Subcutaneous adipose tissue (tissue), 4 donors: ENCODE measurements around the gene BACH1. TPM values are rescaled to one million over a fixed set of nuclear protein-coding genes. Genes with fewer than 3 reads are reported as not detected.

Source experiments
- CTCF ChIP-seq: fragments of 450-650 bp; IDR thresholded peaks from one replicate; pipeline ENCODE4 v1.5.1; 2016; ENCODE audit warnings: low read depth, mild to moderate bottlenecking, control low read depth, antibody characterized with exemption, moderate library complexity
- total RNA-seq, 4 donors: library from RNA; depleted of rRNA; stranded (reverse); fragments of >200 nt; gene quantifications; one replicate each; pipeline ENCODE4 v1.1.0, GENCODE V29; 2016

The BACH1 gene
- total RNA-seq, 4 donors from 2014 or later: 30.9 to 60.3 (median 45.5) TPM

DNA sequence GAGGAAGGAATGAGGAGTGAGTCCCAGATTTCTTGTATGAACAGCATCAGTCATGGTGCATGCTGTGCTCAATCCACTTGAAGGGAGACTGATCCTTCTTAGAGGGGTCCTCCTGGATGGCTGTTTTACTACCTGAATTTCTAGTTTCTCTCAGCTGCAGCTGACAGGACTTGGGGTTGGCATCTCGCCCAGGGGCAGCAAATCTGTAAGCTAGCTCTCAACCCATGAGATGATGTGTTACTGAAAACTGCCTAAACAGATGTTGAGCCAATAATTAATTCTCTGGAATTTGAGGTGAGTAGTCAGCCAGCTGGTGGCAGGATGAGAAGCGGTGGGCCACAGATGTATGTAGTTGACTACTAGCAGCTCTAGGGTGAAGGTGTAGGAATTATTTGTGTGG, 19.6 kb downstream of the BACH1 start:
- TF ChIP-seq CTCF: no peak

DNA sequence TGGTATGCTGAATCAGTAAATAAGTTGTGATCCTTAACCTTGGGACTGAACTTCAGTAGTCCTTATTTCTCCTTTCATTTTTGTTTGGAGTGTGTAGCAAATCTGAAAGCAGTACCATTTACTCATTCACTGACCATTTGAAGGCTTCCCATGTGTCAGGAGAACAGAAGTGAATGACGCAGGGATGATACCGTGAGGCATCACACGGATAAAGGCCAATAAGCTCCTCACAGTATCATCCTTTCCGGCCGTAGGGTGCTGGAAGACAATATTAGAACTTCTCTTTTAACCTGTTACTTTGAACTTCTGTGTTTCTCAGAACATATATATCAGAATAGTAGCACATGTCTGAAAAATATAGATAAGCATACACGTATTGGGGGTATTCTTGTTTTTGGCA, 21.3 kb downstream of the BACH1 start:
- TF ChIP-seq CTCF: no peak

- no peak for TF ChIP-seq CTCF
Measured at GRCh38 chr21:29321217-29321616, 22.5 kb downstream of the BACH1 start.

DNA sequence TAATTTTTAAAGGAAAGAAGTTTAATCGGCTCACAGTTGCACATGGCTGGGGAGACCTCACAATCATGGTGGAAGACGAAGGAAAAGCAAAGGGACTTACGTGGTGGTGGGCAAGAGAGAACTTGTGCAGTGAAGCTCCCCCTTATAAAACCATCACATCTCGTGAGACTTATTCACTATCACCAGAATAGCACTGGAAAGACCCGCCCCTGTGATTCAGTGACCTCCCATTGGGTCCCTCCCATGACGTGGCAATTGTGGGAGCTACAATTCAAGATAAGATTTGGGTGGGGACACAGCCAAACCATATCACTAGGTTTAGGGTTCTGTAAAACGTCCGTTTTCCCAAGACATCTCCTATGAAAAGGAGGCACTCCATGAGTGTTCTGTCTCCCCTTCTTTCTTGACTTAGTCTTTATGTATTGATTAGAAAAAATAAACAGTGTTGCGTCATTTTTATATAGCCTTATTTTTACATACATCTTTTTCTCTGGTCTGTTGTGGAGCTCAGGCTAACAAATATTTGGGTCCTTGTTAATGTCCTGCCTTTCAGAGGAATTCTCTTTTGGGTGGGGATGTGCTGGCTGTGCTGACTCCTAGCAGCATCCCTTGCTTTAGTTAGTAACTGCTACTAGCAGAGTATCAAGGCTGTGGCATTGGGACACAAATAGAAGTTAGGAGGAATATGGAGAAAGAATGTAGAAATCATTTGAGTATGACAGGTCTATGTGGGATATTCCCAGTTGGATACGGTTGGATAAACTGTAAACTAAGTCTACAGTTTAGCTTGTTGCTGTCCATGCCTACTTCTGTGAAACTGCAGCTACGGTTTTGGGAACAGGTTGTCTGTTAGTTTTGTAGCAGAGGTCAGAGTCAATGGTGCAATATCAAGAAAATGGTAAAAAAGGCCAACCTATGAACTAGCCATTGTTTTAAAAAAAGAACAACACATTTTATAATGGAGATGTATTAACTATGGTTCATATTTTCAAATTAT, 23.5 kb downstream of the BACH1 start:
- no peak for TF ChIP-seq CTCF

- no peak for TF ChIP-seq CTCF
Measured at GRCh38 chr21:29323189-29323588, 24.5 kb downstream of the BACH1 start.

DNA sequence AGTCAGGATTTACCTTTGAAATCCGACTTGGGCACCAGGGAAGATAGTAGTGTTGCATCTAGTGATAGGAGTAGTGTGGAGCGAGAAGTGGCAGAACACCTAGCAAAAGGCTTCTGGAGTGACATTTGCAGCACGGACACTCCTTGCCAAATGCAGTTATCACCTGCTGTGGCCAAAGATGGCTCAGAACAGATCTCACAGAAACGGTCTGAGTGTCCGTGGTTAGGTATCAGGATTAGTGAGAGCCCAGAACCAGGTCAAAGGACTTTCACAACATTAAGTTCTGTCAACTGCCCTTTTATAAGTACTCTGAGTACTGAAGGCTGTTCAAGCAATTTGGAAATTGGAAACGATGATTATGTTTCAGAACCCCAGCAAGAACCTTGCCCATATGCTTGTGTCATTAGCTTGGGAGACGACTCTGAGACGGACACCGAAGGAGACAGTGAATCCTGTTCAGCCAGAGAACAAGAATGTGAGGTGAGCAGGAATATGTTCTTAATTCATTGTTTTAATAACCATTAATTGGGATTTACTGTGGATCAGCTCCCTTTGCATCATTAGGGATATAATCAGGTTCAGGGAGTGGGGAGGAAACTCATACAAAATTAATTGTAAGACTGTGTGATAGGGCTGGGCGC, 28.3 kb downstream of the BACH1 start:
- no peak for TF ChIP-seq CTCF

GRCh38 chr21:29329406-29329805, 30.7 kb downstream of the BACH1 start:
- no peak for TF ChIP-seq CTCF
